ENCODE measurements around the gene HTRA3. TPM values are rescaled to one million over a fixed set of nuclear protein-coding genes. Genes with fewer than 3 reads are reported as not detected.

The HTRA3 gene
- total and polyA plus RNA-seq, 4 donors, result 0.36 to 1.2 (median 1.1) TPM

- TF ChIP-seq HNF4G (IDR thresholded peaks at IDR 0.05) (no peak), ATF3 (IDR thresholded peaks at IDR 0.05) (no peak), NR2F2 (IDR thresholded peaks at IDR 0.05) (no peak), EGR1 (IDR thresholded peaks at IDR 0.05; ENCODE audit: low read depth in 2 of 2) (no peak), YY1 (IDR thresholded peaks at IDR 0.05) (no peak), FOXA2 (IDR thresholded peaks at IDR 0.05) (no peak), ZBTB33 (IDR thresholded peaks at IDR 0.05) (no peak), RAD21 (IDR thresholded peaks at IDR 0.05) (no peak), HNF4A (conservative IDR thresholded peaks at IDR 0.05) (no peak)
Measured at GRCh38 chr4:8289151-8289750, 19.7 kb downstream of the HTRA3 start (continued).

- no peak for DNase-seq (ENCODE audit: low spot score)
- no peak for TF ChIP-seq RXRA (IDR thresholded peaks at IDR 0.05)
- TF ChIP-seq HNF4G (IDR thresholded peaks at IDR 0.05), result no peak
- no peak for TF ChIP-seq SP1 (IDR thresholded peaks at IDR 0.05)
- TF ChIP-seq MAX (IDR thresholded peaks at IDR 0.05), result no peak
- TF ChIP-seq FOXA2 (IDR thresholded peaks at IDR 0.05), result no peak
- no peak for TF ChIP-seq EGR1 (IDR thresholded peaks at IDR 0.05; ENCODE audit: low read depth in 2 of 2)
- no peak for TF ChIP-seq ZBTB33 (IDR thresholded peaks at IDR 0.05)
- TF ChIP-seq HNF4A (conservative IDR thresholded peaks at IDR 0.05), result no peak
- TF ChIP-seq ATF3 (IDR thresholded peaks at IDR 0.05), result no peak
- WGBS, result 86% methylated on average over 29 of the region's 29 CpGs
- Histone ChIP-seq H3K9ac (ENCODE audit: low read depth in 1 of 2, low read length in 2 of 2) (no peak overlapping the region), H3K27ac (ENCODE audit: low read depth in 1 of 2, low read length in 2 of 2) (no peak overlapping the region), H3K27me3 (ENCODE audit: control insufficient read depth in 4 of 4, insufficient read depth in 4 of 4, low read length in 3 of 4) (no peaks in the 10 kb centered on the region), H3K9me3 (ENCODE audit: control insufficient read depth in 4 of 4, low read length in 3 of 4) (no peaks in the 10 kb centered on the region), H3K36me3 (ENCODE audit: control insufficient read depth in 4 of 4, insufficient read depth in 3 of 4, low read depth in 1 of 4, low read length in 3 of 4) (no peaks in the 10 kb centered on the region), H3K4me3 (ENCODE audit: low read depth in 1 of 3, low read length in 3 of 3) (no peak overlapping the region), H3K4me1 (ENCODE audit: control insufficient read depth in 4 of 4, insufficient read depth in 4 of 4, low read length in 3 of 4) (no peaks in the 10 kb centered on the region)
Measured at GRCh38 chr4:8289956-8290700, 20.6 kb downstream of the HTRA3 start.

GRCh38 chr4:8290701-8290970 is 21.1 kb downstream of the HTRA3 start:
- no peak for TF ChIP-seq FOXA1 (IDR thresholded peaks at IDR 0.05)
- TF ChIP-seq CTCF (IDR thresholded peaks at IDR 0.05; ENCODE audit: low read depth, low read length, missing input control), result no peak
- no peak for TF ChIP-seq ZBTB33 (IDR thresholded peaks at IDR 0.05)
- no peak for TF ChIP-seq RXRA (IDR thresholded peaks at IDR 0.05)
- TF ChIP-seq EGR1 (IDR thresholded peaks at IDR 0.05; ENCODE audit: low read depth in 2 of 2), result no peak
- Histone ChIP-seq H3K4me1 (ENCODE audit: control insufficient read depth in 4 of 4, insufficient read depth in 4 of 4, low read length in 3 of 4) (no peaks in the 10 kb centered on the region), H3K36me3 (ENCODE audit: control insufficient read depth in 4 of 4, insufficient read depth in 3 of 4, low read depth in 1 of 4, low read length in 3 of 4) (no peaks in the 10 kb centered on the region), H3K4me3 (ENCODE audit: low read depth in 1 of 3, low read length in 3 of 3) (no peak overlapping the region), H3K9me3 (ENCODE audit: control insufficient read depth in 4 of 4, low read length in 3 of 4) (no peaks in the 10 kb centered on the region), H3K27me3 (ENCODE audit: control insufficient read depth in 4 of 4, insufficient read depth in 4 of 4, low read length in 3 of 4) (no peaks in the 10 kb centered on the region), H3K9ac (ENCODE audit: low read depth in 1 of 2, low read length in 2 of 2) (no peak overlapping the region), H3K27ac (ENCODE audit: low read depth in 1 of 2, low read length in 2 of 2) (no peak overlapping the region)
- WGBS, result 90% methylated on average over 8 of the region's 8 CpGs
- no peak for DNase-seq (ENCODE audit: low spot score)

Measured in liver (tissue), 9 donors.